CD4-positive, alpha-beta T cell treated with Interleukin-15 for 1 hour (primary cell): ENCODE results near the gene C4orf51.

Experiments used
- DNase-seq: peaks from one replicate; pipeline ENCODE4 v3.0.0-alpha.2; 2020

The C4orf51 gene

DNA sequence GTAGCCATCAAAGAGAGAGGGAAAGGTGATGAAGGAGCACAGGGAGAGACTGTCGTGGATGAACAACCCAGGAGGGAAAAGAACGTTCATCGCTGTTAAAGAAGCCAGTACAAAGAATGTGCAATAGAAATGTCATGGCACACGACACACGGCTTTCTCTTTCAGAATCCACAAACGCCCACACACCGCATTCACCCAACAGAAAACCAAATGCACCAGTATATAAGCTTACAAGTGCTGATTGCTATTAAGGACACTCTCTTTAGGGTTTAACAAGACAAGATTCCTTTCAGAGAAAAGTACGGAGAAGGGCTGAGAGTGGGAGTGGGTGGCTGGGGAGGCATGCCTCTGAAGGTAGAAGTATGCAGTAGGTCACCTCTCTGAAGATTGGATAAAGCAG, 80.2 kb downstream of the C4orf51 start:
- DNase-seq: no peak

DNA sequence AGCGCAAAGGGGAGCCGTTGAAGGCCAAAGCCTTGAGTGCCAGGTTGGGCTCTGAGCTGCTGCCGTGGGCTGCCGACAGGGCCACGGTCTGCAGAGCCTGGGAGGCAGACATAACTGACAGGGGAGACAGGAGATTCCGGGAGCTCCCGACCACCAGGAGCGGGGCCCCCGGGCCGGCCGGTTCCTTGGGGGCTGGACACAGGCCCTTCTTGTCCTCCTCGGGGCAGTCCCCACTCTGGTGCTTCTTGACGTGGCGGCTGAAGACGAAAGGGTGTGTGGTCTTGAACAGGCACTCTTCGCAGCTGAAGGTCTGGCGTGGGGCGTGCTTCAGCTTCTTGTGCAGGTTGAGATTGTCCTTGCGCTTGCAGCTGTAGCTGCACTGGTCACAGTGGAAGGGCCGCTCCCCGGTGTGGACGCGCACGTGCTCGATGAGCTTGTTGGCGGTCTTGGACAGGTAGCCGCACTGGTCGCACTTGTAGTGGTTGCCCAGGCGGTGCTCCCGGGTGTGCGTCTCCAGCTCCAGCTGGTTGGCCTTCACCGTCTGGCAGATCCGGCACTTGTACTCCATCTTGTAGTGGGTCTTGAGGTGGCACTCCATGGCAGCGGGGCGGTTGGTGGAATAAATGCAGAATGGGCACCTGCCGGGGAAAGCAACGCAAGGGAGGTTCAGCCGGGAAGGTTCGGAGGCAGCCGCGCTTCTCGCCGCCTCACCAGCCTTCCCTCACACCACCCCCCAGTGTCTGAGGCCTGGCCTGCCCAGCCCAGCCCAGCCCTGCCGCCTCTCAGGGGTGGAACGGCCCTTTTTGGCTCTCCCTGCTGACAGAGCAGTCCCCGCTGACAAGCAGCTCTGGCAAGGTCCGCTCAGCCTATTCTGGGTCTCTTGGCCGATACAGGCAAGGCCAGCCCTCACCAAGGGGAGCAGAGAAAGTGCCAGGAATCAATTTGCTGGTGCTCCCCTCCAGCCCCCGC, 81.3 kb downstream of the C4orf51 start:
- DNase-seq: no peak

DNA sequence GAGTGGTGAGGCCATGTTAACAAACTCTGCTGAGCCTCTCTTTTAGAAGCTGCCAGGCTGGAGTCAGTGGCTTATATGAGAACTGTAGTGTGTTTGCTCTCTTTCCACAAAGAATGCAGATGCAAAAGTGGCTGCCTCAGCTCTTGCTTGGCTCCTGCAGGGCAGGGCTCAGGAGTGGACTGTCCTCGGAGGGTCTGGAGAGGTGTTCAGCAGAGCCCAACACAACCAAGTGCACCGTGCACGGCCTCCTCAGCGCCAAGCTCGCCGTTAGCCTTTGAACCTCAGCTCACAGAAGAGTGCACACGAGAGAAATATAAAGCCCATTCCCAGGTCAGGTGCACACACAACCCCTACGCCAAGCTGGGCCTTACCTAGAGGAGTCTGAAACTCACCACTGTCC, 82.8 kb downstream of the C4orf51 start:
- DNase-seq: no peak

DNA sequence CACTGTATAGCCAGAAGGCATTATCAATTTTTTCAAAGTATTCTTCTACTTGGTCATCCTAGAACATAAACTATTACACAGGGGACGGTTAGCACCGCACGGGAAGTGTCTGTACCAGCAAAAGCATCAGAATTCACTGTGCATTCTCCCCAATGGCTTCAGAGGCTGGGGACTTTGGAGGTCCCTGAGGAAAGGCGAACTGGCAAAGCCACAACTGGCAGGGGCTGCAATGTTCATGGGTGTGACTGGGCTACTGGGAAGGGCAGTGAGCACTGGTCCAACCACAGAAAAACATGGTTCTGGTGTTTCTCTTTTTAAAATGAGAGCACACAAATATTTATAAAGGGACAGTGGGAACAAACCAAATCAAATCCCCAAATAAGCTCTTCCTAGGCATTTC, 83.5 kb downstream of the C4orf51 start:
- DNase-seq: no peak

DNA sequence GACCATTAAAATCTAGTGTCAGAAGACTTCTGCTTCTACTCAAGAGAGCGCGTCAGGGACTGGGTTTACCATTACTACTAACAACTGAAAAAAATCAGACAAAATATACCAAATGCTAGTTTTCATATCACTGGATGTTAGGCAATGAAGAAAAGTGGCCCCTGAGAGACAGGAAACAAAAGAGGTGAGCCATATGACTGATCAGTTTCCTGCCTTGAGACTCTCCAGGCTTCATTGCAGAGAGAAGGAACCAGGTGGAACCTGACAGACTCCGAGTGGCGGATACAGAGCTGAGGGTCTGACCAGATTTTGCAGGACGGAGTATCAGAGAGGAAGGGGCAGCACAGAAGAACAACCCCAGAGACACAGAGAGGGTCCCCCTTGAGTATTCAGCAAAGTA, 86.3 kb downstream of the C4orf51 start:
- DNase-seq: no peak

DNA sequence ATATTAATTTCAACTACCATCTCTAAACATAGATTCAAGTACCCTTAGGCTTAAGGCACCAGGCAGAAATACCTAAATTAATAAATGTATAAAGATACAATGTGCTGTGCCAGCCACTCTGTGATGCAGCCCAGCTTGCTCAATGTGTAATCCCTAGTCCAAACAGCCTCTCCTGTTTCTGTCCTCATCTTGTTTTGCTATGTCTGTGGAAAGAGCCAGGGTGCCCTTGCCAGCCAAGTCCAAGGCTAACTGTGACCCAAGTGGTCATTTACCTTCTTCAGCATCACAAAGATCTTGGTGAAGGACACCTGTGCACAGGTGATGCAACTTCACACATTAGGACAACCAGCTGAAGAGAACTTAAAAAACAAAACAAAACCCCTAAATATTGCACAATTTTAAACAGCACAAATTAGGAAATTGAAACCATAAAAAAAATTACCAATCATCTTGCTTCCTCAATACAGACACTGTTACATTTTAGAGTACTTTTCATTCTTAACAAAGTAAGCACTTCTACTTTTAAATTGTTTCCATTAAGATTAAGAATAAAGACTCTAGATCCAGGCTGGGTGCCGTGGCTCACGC, 89.6 kb downstream of the C4orf51 start:
- no peak for DNase-seq

DNA sequence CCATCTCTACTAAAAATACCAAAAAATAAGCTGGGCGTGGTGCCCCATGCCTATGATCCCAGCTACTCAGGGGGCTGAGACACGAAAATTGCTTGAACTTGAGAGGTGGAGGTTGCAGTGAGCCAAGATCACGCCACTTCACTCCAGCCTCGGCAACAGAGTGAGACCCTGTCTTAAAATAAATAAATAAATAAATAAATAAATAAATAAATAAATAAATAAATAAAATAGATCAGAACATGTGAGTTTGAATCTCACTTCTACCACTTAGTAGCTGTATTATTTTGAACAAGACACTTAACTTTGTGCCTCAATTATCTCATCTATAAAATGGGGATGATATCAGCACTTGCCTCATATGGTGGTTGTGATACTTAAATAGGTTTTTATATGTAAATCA, 90.2 kb downstream of the C4orf51 start:
- no peak for DNase-seq

DNA sequence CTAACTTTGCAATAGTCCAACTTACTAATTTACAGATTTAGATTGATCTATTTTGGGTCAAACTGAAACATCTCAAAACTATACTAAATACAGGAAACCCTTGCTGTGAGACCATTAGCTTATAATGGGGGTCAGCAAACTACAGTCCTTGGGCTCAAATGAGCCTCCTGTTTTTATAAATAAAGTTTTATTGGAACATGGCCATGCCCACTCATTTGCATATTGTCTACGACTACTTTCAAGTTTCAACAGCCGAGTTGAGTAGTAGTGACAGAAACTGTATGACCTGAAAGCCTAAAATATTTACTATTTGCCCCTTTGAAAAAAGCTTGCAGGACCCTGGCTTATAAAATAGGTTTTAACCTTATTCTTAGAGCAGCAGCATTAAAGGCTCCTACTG, 92.4 kb downstream of the C4orf51 start:
- DNase-seq: no peak

DNA sequence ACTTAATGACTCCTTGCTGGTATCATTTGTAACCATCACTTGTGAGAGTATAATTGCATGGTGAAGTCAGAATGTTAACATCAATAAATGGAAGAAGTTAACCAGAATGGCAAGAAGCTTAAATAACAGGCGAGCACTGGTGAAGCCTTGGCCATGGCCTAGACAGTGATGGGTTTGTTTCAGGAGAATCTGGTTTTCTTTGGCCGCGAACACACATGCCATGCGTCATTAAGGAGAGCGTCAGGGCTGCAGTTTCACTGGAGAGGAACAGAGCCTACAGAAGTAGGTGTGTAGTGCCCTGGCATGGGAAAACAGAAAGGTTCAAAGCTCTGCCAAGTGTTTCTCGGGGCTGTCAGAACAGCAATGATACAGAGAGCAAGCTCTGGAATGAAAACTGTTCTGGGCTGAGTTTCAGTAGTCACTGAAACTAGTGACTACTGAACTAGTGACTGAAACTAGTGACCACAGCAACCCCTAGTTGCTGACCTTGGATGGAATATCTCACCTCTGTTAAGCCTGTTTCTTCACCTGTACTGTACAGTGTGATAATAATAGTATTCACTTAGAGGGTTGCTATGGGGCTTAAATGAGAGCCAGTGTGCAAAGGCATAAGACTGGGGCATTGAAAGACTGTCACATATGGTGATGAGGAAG, 93.8 kb downstream of the C4orf51 start:
- no peak for DNase-seq

DNA sequence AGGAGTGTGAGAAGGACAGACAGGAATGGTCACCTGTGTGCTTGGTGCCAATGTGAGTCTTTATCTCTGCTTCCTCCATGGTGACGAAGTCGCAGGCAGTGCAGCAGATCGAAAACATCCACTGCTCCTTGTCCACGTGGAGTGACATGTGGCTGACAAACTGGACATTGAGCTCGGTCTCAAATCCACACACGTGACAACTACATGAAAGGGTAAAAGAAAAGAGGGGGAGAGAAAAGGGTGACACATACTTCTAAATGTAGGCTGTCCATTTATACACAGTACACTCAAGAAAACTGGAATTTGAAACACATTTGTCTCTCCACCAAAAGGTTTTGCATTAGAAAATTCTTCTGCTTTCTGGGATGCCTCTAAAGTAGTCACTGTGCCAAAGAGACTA, 94.5 kb downstream of the C4orf51 start:
- no peak for DNase-seq

DNA sequence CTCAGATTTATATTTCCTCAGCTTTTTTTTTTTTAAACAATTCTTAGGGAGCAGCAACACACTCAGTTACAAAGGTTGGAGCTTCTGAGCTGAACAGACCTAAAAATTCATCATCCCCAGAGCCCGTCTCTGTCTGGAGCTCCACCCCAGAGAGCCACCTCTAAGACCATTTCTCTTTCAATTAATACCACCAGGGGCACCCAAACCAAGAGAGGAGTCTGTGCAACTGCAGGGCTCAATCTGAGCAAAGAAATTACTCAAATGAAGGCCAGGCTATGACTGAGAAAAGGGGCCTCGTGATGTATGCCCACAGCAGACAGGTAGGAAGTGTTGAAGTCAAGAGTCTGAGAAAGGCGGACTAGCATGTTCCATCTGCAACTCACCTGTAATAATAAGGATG, 95.5 kb downstream of the C4orf51 start:
- DNase-seq: no peak

DNA sequence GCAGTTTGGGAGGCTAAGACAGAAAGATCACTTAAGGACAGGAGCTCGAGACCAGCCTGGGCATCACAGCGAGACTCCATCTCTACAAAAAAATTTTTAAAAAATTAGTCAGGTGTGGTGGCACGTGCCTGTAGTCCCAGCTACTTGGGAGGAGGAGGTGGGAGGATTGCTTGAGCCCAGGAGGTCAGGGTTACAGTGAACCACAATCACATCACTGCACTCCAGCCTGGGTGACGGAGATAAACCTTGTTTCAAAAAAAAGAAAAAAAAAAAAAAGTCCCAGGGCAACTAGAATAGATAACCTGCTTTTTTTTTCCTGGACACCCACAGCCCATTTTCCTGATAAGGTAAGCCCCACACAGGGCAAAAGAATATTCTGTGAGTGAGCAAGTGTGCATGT, 96.3 kb downstream of the C4orf51 start:
- no peak for DNase-seq

DNA sequence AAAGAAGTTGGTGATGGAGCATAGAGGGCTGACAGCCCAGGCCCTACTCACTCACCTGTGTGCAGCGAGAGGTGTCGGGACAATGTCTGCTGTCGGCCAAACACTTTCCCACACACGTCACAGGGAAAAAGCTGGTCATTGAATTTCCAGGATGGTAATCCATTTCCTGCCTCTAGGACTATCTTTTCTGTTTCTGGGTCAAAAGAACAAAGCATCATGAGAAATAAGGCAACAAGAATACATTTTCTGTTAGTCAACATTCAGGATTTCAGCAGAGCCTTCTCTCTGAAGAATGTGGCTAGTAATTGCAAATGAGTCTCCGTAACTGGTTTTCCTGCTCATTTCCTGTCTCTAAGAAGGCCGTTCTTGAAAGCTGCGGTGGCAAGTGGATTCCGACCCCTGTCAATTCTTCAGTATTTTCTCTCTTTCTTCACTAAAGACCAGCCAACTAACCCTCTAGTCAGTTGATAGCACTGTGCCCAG, 99.4 kb downstream of the C4orf51 start:
- no peak for DNase-seq

DNA sequence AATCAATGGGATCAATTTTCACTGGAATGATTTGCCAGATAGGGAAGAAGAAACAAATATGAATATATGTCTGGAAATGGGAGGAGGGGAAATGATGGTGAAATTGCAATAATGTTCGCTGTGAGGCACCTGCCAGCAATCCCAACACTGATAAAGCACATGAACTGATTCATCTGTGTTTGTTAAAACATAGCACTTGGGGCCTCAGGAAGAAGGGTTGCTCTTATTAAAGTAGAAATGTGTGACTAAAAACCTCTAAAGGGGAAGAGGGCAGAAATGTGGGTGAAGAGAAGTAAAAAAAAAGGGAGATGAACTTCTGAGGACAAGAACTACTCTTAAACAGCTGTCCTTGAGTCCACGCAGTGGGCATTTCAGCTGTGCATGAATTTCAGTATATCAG, 101.4 kb downstream of the C4orf51 start:
- no peak for DNase-seq
